Measurements from ENCODE around the gene G3BP1. TPM values are rescaled to one million over a fixed set of nuclear protein-coding genes. Genes with fewer than 3 reads are reported as not detected.

G3BP1 gene
- total RNA-seq, 1 donor from 2014 or later, result 317 TPM

- peak; percentile 44 for DNase-seq (ENCODE audit: low read depth, low spot score)
- H3K9me3 Mint-ChIP-seq, result no peaks in the 10 kb centered on the region
- no peak overlapping the region for H3K4me3 Mint-ChIP-seq
- no peak overlapping the region for H3K27ac Mint-ChIP-seq (ENCODE audit: unreplicated experiment)
- no peaks in the 10 kb centered on the region for H3K36me3 Mint-ChIP-seq (ENCODE audit: low read depth)
- peak; percentile 73 for TF ChIP-seq CTCF (conservative IDR thresholded peaks at IDR 0.05)
- H3K4me1 Mint-ChIP-seq, result peaks cover 18% of the 10 kb centered on the region
- no peaks in the 10 kb centered on the region for H3K27me3 Mint-ChIP-seq (ENCODE audit: low read depth)
These were observed 28.9 kb upstream of the G3BP1 start for GRCh38 chr5:151742870-151743294.

GRCh38 chr5:151743530-151743929 is 28.2 kb upstream of the G3BP1 start:
- no peak for DNase-seq (ENCODE audit: low read depth, low spot score)
- Mint-ChIP-seq H3K27me3 (ENCODE audit: low read depth) (no peaks in the 10 kb centered on the region), H3K27ac (ENCODE audit: unreplicated experiment) (no peak overlapping the region), H3K4me3 (no peak overlapping the region), H3K36me3 (ENCODE audit: low read depth) (no peaks in the 10 kb centered on the region), H3K9me3 (no peaks in the 10 kb centered on the region), H3K4me1 (peaks cover 18% of the 10 kb centered on the region)
- TF ChIP-seq CTCF (conservative IDR thresholded peaks at IDR 0.05), result no peak

- Mint-ChIP-seq H3K27ac (ENCODE audit: unreplicated experiment) (no peak overlapping the region), H3K4me1 (peaks cover 12% of the 10 kb centered on the region), H3K9me3 (no peaks in the 10 kb centered on the region), H3K36me3 (ENCODE audit: low read depth) (no peaks in the 10 kb centered on the region), H3K4me3 (no peak overlapping the region), H3K27me3 (ENCODE audit: low read depth) (no peaks in the 10 kb centered on the region)
- TF ChIP-seq CTCF (conservative IDR thresholded peaks at IDR 0.05), result no peak
- no peak for DNase-seq (ENCODE audit: low read depth, low spot score)
These were observed 26.6 kb upstream of the G3BP1 start for GRCh38 chr5:151745071-151745705.

GRCh38 chr5:151750121-151750520 is 21.6 kb upstream of the G3BP1 start:
- Mint-ChIP-seq H3K27ac (ENCODE audit: unreplicated experiment) (no peak overlapping the region), H3K27me3 (ENCODE audit: low read depth) (no peaks in the 10 kb centered on the region), H3K36me3 (ENCODE audit: low read depth) (peaks cover 3% of the 10 kb centered on the region), H3K4me1 (no peaks in the 10 kb centered on the region), H3K9me3 (no peaks in the 10 kb centered on the region), H3K4me3 (no peak overlapping the region)
- no peak for TF ChIP-seq CTCF (conservative IDR thresholded peaks at IDR 0.05)
- DNase-seq (ENCODE audit: low read depth, low spot score), result no peak

GRCh38 chr5:151751091-151751490 is 20.7 kb upstream of the G3BP1 start:
- TF ChIP-seq CTCF (conservative IDR thresholded peaks at IDR 0.05), result no peak
- no peaks in the 10 kb centered on the region for H3K4me1 Mint-ChIP-seq
- H3K27me3 Mint-ChIP-seq (ENCODE audit: low read depth), result no peaks in the 10 kb centered on the region
- H3K27ac Mint-ChIP-seq (ENCODE audit: unreplicated experiment), result no peak overlapping the region
- H3K9me3 Mint-ChIP-seq, result no peaks in the 10 kb centered on the region
- no peak overlapping the region for H3K4me3 Mint-ChIP-seq
- peaks cover 3% of the 10 kb centered on the region for H3K36me3 Mint-ChIP-seq (ENCODE audit: low read depth)
- no peak for DNase-seq (ENCODE audit: low read depth, low spot score)
